ENCODE results near the gene ATP2B1.
A peak's percentile ranks its signal among the peaks of the same experiment; 100 is the strongest.

DNA sequence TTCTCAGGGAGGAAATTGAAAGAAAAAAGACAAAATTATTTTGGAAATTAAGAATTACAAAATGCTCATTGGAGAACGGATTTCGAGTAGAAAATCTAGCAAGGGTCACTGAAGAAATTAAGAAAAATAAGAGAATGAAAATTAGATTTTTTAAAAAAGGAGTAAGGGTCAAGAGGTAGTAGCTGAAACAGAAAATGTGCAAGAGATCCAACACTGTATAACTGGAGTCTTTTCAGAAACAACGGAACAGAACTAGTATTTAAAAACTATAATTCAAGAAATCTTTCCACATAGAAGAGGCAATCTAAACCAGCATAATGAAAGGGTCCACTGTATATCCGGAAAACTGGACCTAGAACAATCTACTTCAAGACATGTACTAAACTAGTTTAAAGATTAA is 28.2 kb downstream of the ATP2B1 start:
- TF ChIP-seq, protein P1, sequence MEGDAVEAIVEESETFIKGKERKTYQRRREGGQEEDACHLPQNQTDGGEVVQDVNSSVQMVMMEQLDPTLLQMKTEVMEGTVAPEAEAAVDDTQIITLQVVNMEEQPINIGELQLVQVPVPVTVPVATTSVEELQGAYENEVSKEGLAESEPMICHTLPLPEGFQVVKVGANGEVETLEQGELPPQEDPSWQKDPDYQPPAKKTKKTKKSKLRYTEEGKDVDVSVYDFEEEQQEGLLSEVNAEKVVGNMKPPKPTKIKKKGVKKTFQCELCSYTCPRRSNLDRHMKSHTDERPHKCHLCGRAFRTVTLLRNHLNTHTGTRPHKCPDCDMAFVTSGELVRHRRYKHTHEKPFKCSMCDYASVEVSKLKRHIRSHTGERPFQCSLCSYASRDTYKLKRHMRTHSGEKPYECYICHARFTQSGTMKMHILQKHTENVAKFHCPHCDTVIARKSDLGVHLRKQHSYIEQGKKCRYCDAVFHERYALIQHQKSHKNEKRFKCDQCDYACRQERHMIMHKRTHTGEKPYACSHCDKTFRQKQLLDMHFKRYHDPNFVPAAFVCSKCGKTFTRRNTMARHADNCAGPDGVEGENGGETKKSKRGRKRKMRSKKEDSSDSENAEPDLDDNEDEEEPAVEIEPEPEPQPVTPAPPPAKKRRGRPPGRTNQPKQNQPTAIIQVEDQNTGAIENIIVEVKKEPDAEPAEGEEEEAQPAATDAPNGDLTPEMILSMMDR (tag by site-specific recombination; IDR thresholded peaks at IDR 0.05): no peak
- no peak for TF ChIP-seq SCRT2 (tag by site-specific recombination; IDR thresholded peaks at IDR 0.05)
- TF ChIP-seq ZNF626 (tag by site-specific recombination; IDR thresholded peaks at IDR 0.05): 0 out of 2 replicates have a peak, but pooled peaks have one; percentile 16
- TF ChIP-seq ZNF114 (tag by site-specific recombination; IDR thresholded peaks at IDR 0.05): no peak
- no peak for TF ChIP-seq ZNF23 (tag by site-specific recombination; IDR thresholded peaks at IDR 0.05; ENCODE audit: borderline replicate concordance)
- no peak for TF ChIP-seq SCRT1 (tag by site-specific recombination; IDR thresholded peaks at IDR 0.05; ENCODE audit: borderline replicate concordance)

All from HEK293 (cell line).